GM21447 (cell line): ENCODE data around the gene TMEM191C.
"Not testable (repeated sequence)": the region's sequence is repeated elsewhere in the genome, so short reads cannot be mapped to it uniquely, and the experiment has no call there.

Experiments
- ATAC-seq: cut with Tn5 transposase; IDR thresholded peaks from one replicate; pipeline ENCODE4 v1.9.1; 2021; ENCODE audit not compliant: unreplicated experiment

Gene TMEM191C

GRCh38 chr22:21469097-21469994 lies 2.2 kb downstream of the TMEM191C start:
- ATAC-seq = not testable (repeated sequence)

GRCh38 chr22:21472984-21473383 lies 5.8 kb downstream of the TMEM191C start:
- not testable (repeated sequence) for ATAC-seq

GRCh38 chr22:21473664-21474063 lies 6.5 kb downstream of the TMEM191C start:
- not testable (repeated sequence) for ATAC-seq

- not testable (repeated sequence) for ATAC-seq
Observed at GRCh38 chr22:21484039-21484438, 16.9 kb downstream of the TMEM191C start.

- not testable (repeated sequence) for ATAC-seq
Observed at GRCh38 chr22:21487723-21488122, 20.5 kb downstream of the TMEM191C start.

GRCh38 chr22:21489149-21489680 lies 22.0 kb downstream of the TMEM191C start:
- not testable (repeated sequence) for ATAC-seq

GRCh38 chr22:21490556-21490955 lies 23.4 kb downstream of the TMEM191C start:
- ATAC-seq = not testable (repeated sequence)

GRCh38 chr22:21492271-21492670 lies 25.1 kb downstream of the TMEM191C start:
- not testable (repeated sequence) for ATAC-seq

- not testable (repeated sequence) for ATAC-seq
Observed at GRCh38 chr22:21493789-21494782, 26.9 kb downstream of the TMEM191C start.

- ATAC-seq = not testable (repeated sequence)
Observed at GRCh38 chr22:21497984-21498383, 30.8 kb downstream of the TMEM191C start.

GRCh38 chr22:21498489-21498888 lies 31.3 kb downstream of the TMEM191C start:
- not testable (repeated sequence) for ATAC-seq

- not testable (repeated sequence) for ATAC-seq
Observed at GRCh38 chr22:21499623-21500506, 32.7 kb downstream of the TMEM191C start.

- not testable (repeated sequence) for ATAC-seq
Observed at GRCh38 chr22:21510397-21510796, 43.2 kb downstream of the TMEM191C start.

- not testable (repeated sequence) for ATAC-seq
Observed at GRCh38 chr22:21512022-21512421, 44.8 kb downstream of the TMEM191C start.

- not testable (repeated sequence) for ATAC-seq
Observed at GRCh38 chr22:21514117-21514516, 46.9 kb downstream of the TMEM191C start.

- ATAC-seq = not testable (repeated sequence)
Observed at GRCh38 chr22:21515234-21515633, 48.0 kb downstream of the TMEM191C start.

- ATAC-seq = not testable (repeated sequence)
Observed at GRCh38 chr22:21516522-21516921, 49.3 kb downstream of the TMEM191C start.

GRCh38 chr22:21516970-21517764 lies 50.0 kb downstream of the TMEM191C start:
- peak; percentile 65 for ATAC-seq
